Sigmoid colon (tissue), 4 donors: ENCODE data around the gene CATSPERE.

Source experiments
- POLR2A ChIP-seq, 2 donors: fragments of 450-650 bp; IDR thresholded peaks; one replicate each; pipeline ENCODE4 v1.6.1; 2016; ENCODE audit warnings: antibody characterized with exemption in 2 of 2, mild to moderate bottlenecking in 2 of 2, moderate library complexity in 2 of 2
- POLR2AphosphoS5 ChIP-seq, 4 donors: sonication (generic); formaldehyde crosslinking; IDR thresholded peaks; one replicate each; pipeline ENCODE4 v1.6.1; 2017; ENCODE audit warnings: antibody characterized with exemption in 4 of 4
- TF ChIP-seq, protein P1 (sequence below), 4 experiments: fragments of 450-650 bp in 3 of 4; fragments of 200-600 bp in 1 of 4; IDR thresholded peaks; one replicate each; pipeline ENCODE4 v1.5.1; 2016 to 2019; ENCODE audit warnings: antibody characterized with exemption in 4 of 4, mild to moderate bottlenecking in 3 of 4, moderate library complexity in 2 of 4

DNA sequence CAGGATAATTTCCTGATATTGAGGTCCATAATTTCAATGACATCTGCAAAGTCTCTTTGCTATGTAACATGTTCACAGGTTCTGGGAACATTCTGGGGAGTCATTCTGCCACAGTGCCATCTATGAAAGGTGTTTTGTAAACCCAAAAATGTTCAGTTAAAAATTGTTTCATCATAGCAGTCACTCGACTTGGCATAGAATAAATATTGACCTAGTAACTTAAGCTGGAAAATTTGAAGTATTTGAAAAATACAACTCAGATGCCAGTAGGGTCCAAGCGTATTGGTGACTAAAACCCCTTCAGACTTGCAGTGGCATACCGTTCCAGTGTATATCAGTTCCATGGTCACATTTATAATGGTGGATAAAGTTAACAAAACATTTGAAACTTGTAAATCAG, 198.6 kb downstream of the CATSPERE start:
- TF ChIP-seq POLR2AphosphoS5 (IDR thresholded peaks at IDR 0.05) (no peak), POLR2A (IDR thresholded peaks at IDR 0.05) (no peak)
- TF ChIP-seq, protein P1, sequence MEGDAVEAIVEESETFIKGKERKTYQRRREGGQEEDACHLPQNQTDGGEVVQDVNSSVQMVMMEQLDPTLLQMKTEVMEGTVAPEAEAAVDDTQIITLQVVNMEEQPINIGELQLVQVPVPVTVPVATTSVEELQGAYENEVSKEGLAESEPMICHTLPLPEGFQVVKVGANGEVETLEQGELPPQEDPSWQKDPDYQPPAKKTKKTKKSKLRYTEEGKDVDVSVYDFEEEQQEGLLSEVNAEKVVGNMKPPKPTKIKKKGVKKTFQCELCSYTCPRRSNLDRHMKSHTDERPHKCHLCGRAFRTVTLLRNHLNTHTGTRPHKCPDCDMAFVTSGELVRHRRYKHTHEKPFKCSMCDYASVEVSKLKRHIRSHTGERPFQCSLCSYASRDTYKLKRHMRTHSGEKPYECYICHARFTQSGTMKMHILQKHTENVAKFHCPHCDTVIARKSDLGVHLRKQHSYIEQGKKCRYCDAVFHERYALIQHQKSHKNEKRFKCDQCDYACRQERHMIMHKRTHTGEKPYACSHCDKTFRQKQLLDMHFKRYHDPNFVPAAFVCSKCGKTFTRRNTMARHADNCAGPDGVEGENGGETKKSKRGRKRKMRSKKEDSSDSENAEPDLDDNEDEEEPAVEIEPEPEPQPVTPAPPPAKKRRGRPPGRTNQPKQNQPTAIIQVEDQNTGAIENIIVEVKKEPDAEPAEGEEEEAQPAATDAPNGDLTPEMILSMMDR (IDR thresholded peaks at IDR 0.05): no peak
